ENCODE results near the gene PTPRB.

- TF ChIP-seq CHD1 (IDR thresholded peaks at IDR 0.05; ENCODE audit: low read depth, low read length) (no peak), CTCF (conservative IDR thresholded peaks at IDR 0.05; ENCODE audit: low read depth, low read length) (no peak), BHLHE40 (IDR thresholded peaks at IDR 0.05; ENCODE audit: low read depth, low read length) (no peak), RAD21 (IDR thresholded peaks at IDR 0.05; ENCODE audit: low read length) (no peak), FOS (IDR thresholded peaks at IDR 0.05; ENCODE audit: low read depth, low read length) (no peak), POLR2A (IDR thresholded peaks at IDR 0.05; ENCODE audit: low read depth, low read length) (no peak), RCOR1 (IDR thresholded peaks at IDR 0.05; ENCODE audit: insufficient replicate concordance, low read length) (no peak)
Observed at GRCh38 chr12:70549340-70550179, 87.7 kb downstream of the PTPRB start.
